GM23338 (cell line): ENCODE data around the gene C2orf66. TPM values are rescaled to one million over a fixed set of nuclear protein-coding genes. Genes with fewer than 3 reads are reported as not detected.

Experiments used
- ATAC-seq: fragments of 200-7000 bp; cut with Tn5 transposase; 3 replicates; pipeline ENCODE4 v1.9.1; 2020
- DNase-seq: peaks from one replicate; pipeline ENCODE4 v3.0.0-alpha.2; 2015; ENCODE audit warnings: low spot score
- H2AFZ ChIP-seq: fragments of 200-600 bp; sonication (generic); 2 replicates; pipeline ENCODE4 v1.8.0; 2016; ENCODE audit warnings: antibody characterized with exemption, mild to moderate bottlenecking, moderate library complexity
- H3F3A ChIP-seq: fragments of 200-600 bp; sonication (generic); replicated peaks from 2 replicates; pipeline ENCODE4 v1.8.0; 2017; ENCODE audit warnings: antibody characterized with exemption, mixed run types, low read depth
- H3K27ac ChIP-seq: fragments of 200-600 bp; sonication (generic); 2 replicates; pipeline ENCODE4 v1.6.1; 2016; ENCODE audit warnings: low read depth
- H3K27me3 ChIP-seq: fragments of 200-600 bp; sonication (generic); 2 replicates; pipeline ENCODE4 v1.8.0; 2016; ENCODE audit warnings: mild to moderate bottlenecking, mixed run types, moderate library complexity; ENCODE audit not compliant: insufficient read depth
- H3K36me3 ChIP-seq: fragments of 200-600 bp; sonication (generic); 2 replicates; pipeline ENCODE4 v1.8.0; 2016; ENCODE audit warnings: mild to moderate bottlenecking; ENCODE audit not compliant: insufficient read depth
- H3K4me1 ChIP-seq: fragments of 200-600 bp; sonication (generic); 2 replicates; pipeline ENCODE4 v1.8.0; 2016; ENCODE audit warnings: mild to moderate bottlenecking, moderate library complexity; ENCODE audit not compliant: insufficient read depth
- H3K4me2 ChIP-seq: fragments of 200-600 bp; sonication (generic); 2 replicates; pipeline ENCODE4 v1.7.1; 2017; ENCODE audit warnings: mixed run types
- H3K4me3 ChIP-seq: fragments of 200-600 bp; sonication (generic); 2 replicates; pipeline ENCODE4 v1.6.1; 2016; ENCODE audit warnings: mixed run types
- H3K79me2 ChIP-seq: fragments of 200-600 bp; sonication (generic); replicated peaks from 2 replicates; pipeline ENCODE4 v1.8.0; 2017; ENCODE audit warnings: mild to moderate bottlenecking; ENCODE audit not compliant: insufficient read depth
- H3K9me2 ChIP-seq: fragments of 200-600 bp; sonication (generic); 2 replicates; pipeline ENCODE4 v1.8.0; 2017; ENCODE audit not compliant: insufficient read depth
- H4K20me1 ChIP-seq: fragments of 200-600 bp; sonication (generic); replicated peaks from 2 replicates; pipeline ENCODE4 v1.8.0; 2017; ENCODE audit warnings: mild to moderate bottlenecking; ENCODE audit not compliant: insufficient read depth
- H3K27ac Mint-ChIP-seq: 2 replicates; pipeline ENCODE4 v1.8.0; 2020; ENCODE audit warnings: inconsistent platforms, mild to moderate bottlenecking, moderate library complexity, mixed read lengths
- H3K27me3 Mint-ChIP-seq: 3 replicates; pipeline ENCODE4 v1.8.0; 2022; ENCODE audit warnings: low read depth, mild to moderate bottlenecking, moderate library complexity, mixed read lengths, inconsistent platforms; ENCODE audit not compliant: insufficient read depth, poor library complexity
- H3K36me3 Mint-ChIP-seq: 3 replicates; pipeline ENCODE4 v1.8.0; 2021; ENCODE audit warnings: low read depth, mild to moderate bottlenecking, inconsistent platforms, moderate library complexity, mixed read lengths
- H3K4me1 Mint-ChIP-seq: 3 replicates; pipeline ENCODE4 v1.8.0; 2020; ENCODE audit warnings: mild to moderate bottlenecking, inconsistent platforms, mixed read lengths
- H3K4me3 Mint-ChIP-seq: 3 replicates; pipeline ENCODE4 v1.8.0; 2021; ENCODE audit warnings: moderate library complexity, mild to moderate bottlenecking, inconsistent platforms, mixed read lengths
- H3K9me3 Mint-ChIP-seq: 3 replicates; pipeline ENCODE4 v1.8.0; 2020; ENCODE audit warnings: moderate library complexity, mild to moderate bottlenecking, inconsistent platforms, mixed read lengths
- STAT1 ChIP-seq: IDR thresholded peaks from one replicate; pipeline ENCODE4 v1.6.1; 2016; ENCODE audit warnings: antibody characterized with exemption; ENCODE audit not compliant: unreplicated experiment
- polyA plus RNA-seq: library from polyadenylated mRNA; unstranded; fragments of >200 nt; fragmentation: Nextera tagmentation; extraction: Ambion mirVana; gene quantifications from 2 replicates; pipeline ENCODE4 v1.2.1, GENCODE V29; 2016
- total RNA-seq: library from RNA; depleted of rRNA; stranded (reverse); fragments of >200 nt; shearing (Covaris generic); gene quantifications from 2 replicates; pipeline ENCODE4 v1.2.3, GENCODE V29; 2014
- TF ChIP-seq, protein P1 (sequence below): fragments of 250-450 bp; sonication (Bioruptor Pico); IDR thresholded peaks from 2 replicates; pipeline ENCODE4 v1.5.0; 2020; ENCODE audit warnings: mild to moderate bottlenecking, moderate library complexity
- TF ChIP-seq, protein P2 (sequence below), 2 experiments: fragments of 200-600 bp in 1 of 2; sonication (generic) in 1 of 2; conservative IDR thresholded peaks; 2 replicates each; pipeline versions ENCODE4 v1.5.1 to v1.6.1; 2016 to 2017; ENCODE audit warnings: antibody characterized with exemption in 2 of 2, low read depth in 2 of 2, mild to moderate bottlenecking in 2 of 2, moderate library complexity in 1 of 2

C2orf66 gene
- total and polyA plus RNA-seq, 2 experiments from 2014 or later, result not detected

DNA sequence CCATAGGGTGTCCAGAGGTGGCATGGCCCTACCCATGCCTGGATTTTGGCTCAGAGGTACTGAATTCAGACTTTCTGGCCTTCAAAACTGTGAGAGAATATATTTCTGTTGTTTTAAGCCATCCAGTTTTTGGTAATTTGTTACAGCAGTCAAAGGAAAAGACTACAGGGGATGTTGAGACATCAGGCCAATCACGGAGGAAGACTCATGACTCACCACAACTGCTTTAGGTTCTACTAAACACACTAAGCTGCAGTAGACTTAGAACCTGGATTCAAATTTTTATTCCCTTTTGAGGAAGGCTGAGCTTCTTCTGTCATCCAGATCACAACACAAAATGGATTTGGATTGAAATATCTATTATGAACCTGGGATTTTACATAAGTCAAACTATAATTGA lies 12.0 kb upstream of the C2orf66 start:
- H3K79me2 ChIP-seq, result no peaks in the 10 kb centered on the region
- Mint-ChIP-seq H3K9me3 (peaks cover 32% of the 10 kb centered on the region), H3K27ac (no peak overlapping the region), H3K36me3 (peaks cover 10% of the 10 kb centered on the region), H3K4me3 (no peak overlapping the region), H3K27me3 (peaks cover 5% of the 10 kb centered on the region), H3K4me1 (no peaks in the 10 kb centered on the region)
- TF ChIP-seq, protein P1, sequence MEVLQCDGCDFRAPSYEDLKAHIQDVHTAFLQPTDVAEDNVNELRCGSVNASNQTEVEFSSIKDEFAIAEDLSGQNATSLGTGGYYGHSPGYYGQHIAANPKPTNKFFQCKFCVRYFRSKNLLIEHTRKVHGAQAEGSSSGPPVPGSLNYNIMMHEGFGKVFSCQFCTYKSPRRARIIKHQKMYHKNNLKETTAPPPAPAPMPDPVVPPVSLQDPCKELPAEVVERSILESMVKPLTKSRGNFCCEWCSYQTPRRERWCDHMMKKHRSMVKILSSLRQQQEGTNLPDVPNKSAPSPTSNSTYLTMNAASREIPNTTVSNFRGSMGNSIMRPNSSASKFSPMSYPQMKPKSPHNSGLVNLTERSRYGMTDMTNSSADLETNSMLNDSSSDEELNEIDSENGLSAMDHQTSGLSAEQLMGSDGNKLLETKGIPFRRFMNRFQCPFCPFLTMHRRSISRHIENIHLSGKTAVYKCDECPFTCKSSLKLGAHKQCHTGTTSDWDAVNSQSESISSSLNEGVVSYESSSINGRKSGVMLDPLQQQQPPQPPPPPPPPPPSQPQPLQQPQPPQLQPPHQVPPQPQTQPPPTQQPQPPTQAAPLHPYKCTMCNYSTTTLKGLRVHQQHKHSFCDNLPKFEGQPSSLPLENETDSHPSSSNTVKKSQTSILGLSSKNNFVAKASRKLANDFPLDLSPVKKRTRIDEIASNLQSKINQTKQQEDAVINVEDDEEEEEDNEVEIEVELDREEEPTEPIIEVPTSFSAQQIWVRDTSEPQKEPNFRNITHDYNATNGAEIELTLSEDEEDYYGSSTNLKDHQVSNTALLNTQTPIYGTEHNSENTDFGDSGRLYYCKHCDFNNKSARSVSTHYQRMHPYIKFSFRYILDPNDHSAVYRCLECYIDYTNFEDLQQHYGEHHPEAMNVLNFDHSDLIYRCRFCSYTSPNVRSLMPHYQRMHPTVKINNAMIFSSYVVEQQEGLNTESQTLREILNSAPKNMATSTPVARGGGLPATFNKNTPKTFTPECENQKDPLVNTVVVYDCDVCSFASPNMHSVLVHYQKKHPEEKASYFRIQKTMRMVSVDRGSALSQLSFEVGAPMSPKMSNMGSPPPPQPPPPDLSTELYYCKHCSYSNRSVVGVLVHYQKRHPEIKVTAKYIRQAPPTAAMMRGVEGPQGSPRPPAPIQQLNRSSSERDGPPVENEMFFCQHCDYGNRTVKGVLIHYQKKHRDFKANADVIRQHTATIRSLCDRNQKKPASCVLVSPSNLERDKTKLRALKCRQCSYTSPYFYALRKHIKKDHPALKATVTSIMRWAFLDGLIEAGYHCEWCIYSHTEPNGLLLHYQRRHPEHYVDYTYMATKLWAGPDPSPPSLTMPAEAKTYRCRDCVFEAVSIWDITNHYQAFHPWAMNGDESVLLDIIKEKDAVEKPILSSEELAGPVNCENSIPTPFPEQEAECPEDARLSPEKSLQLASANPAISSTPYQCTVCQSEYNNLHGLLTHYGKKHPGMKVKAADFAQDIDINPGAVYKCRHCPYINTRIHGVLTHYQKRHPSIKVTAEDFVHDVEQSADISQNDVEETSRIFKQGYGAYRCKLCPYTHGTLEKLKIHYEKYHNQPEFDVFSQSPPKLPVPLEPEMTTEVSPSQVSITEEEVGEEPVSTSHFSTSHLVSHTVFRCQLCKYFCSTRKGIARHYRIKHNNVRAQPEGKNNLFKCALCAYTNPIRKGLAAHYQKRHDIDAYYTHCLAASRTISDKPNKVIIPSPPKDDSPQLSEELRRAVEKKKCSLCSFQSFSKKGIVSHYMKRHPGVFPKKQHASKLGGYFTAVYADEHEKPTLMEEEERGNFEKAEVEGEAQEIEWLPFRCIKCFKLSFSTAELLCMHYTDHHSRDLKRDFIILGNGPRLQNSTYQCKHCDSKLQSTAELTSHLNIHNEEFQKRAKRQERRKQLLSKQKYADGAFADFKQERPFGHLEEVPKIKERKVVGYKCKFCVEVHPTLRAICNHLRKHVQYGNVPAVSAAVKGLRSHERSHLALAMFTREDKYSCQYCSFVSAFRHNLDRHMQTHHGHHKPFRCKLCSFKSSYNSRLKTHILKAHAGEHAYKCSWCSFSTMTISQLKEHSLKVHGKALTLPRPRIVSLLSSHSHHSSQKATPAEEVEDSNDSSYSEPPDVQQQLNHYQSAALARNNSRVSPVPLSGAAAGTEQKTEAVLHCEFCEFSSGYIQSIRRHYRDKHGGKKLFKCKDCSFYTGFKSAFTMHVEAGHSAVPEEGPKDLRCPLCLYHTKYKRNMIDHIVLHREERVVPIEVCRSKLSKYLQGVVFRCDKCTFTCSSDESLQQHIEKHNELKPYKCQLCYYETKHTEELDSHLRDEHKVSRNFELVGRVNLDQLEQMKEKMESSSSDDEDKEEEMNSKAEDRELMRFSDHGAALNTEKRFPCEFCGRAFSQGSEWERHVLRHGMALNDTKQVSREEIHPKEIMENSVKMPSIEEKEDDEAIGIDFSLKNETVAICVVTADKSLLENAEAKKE (CRISPR knock-in tag), result no peak
- no peaks in the 10 kb centered on the region for H3K4me1 ChIP-seq
- no peaks in the 10 kb centered on the region for H3K36me3 ChIP-seq
- no peaks in the 10 kb centered on the region for H3F3A ChIP-seq
- H3K9me2 ChIP-seq, result 0 out of 2 replicates have a peak, but pooled peaks cover 8% of the 10 kb centered on the region
- no peak overlapping the region for H2AFZ ChIP-seq
- no peak overlapping the region for H3K4me3 ChIP-seq
- no peaks in the 10 kb centered on the region for H3K27me3 ChIP-seq
- ATAC-seq (no peak), DNase-seq (no peak)
- no peak overlapping the region for H3K27ac ChIP-seq
- H4K20me1 ChIP-seq, result no peaks in the 10 kb centered on the region
- no peak overlapping the region for H3K4me2 ChIP-seq

DNA sequence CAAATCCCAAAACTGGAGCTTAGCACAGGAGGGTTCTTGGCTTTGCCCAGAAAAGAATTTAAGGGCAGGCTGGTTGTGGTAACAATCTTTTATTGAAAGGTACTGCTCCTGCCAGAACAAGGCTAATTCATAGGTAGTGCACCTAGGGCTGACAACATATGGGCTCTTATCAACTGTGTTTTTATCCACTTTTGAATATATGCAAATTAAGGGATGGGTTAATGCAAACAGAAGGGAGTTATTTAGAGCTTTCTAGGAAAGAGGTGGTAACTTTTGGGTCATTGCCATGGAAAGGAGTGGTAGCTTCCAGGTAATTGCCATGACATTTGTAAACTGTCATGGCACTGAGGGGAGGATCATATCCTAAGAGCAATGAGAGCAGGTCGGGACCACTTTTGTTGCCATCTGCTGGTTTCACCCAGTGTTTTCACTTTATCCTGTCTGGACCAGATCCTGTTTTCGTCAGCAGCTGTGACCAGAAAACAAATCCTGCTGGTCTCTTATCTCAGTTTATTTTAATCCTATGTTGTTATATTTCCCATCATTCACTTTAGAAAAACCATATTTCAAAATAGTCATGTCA lies 981 bp downstream of the C2orf66 start:
- Mint-ChIP-seq H3K27ac (no peak overlapping the region), H3K4me1 (no peaks in the 10 kb centered on the region)
- ATAC-seq, result peak; percentile 76

More for the DNA sequence above, 981 bp downstream of the C2orf66 start:
- Histone ChIP-seq H3K36me3 (no peaks in the 10 kb centered on the region), H4K20me1 (no peaks in the 10 kb centered on the region), H3K9me2 (no peaks in the 10 kb centered on the region), H3K4me1 (no peaks in the 10 kb centered on the region), H3K27ac (no peak overlapping the region), H3K4me3 (no peak overlapping the region), H3K27me3 (no peaks in the 10 kb centered on the region), H3K4me2 (no peak overlapping the region), H3F3A (no peaks in the 10 kb centered on the region), H2AFZ (no peak overlapping the region), H3K79me2 (no peaks in the 10 kb centered on the region)
- Mint-ChIP-seq H3K36me3 (no peaks in the 10 kb centered on the region), H3K4me3 (no peak overlapping the region), H3K27me3 (no peaks in the 10 kb centered on the region), H3K9me3 (no peaks in the 10 kb centered on the region)
- peak; percentile 51 for DNase-seq
- no peak for TF ChIP-seq STAT1
- TF ChIP-seq, protein P2, sequence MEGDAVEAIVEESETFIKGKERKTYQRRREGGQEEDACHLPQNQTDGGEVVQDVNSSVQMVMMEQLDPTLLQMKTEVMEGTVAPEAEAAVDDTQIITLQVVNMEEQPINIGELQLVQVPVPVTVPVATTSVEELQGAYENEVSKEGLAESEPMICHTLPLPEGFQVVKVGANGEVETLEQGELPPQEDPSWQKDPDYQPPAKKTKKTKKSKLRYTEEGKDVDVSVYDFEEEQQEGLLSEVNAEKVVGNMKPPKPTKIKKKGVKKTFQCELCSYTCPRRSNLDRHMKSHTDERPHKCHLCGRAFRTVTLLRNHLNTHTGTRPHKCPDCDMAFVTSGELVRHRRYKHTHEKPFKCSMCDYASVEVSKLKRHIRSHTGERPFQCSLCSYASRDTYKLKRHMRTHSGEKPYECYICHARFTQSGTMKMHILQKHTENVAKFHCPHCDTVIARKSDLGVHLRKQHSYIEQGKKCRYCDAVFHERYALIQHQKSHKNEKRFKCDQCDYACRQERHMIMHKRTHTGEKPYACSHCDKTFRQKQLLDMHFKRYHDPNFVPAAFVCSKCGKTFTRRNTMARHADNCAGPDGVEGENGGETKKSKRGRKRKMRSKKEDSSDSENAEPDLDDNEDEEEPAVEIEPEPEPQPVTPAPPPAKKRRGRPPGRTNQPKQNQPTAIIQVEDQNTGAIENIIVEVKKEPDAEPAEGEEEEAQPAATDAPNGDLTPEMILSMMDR (conservative IDR thresholded peaks at IDR 0.05; ENCODE audit: low read depth in 2 of 2), result peak; percentile 31 to 46; a peak in 3 of 4 replicates
